ENCODE measurements around the gene EPHA1. TPM values are rescaled to one million over a fixed set of nuclear protein-coding genes. Genes with fewer than 3 reads are reported as not detected.

EPHA1 gene
- total RNA-seq, 2 donors from 2014 or later: 0.21 TPM; not detected in 1

GRCh38 chr7:143384661-143385631 lies 23.7 kb downstream of the EPHA1 start:
- no peak for ATAC-seq
- Mint-ChIP-seq H3K27me3 (no peaks in the 10 kb centered on the region), H3K4me1 (ENCODE audit: low read depth in 2 of 2) (peaks cover 4 to 12% of the 10 kb centered on the region in 2 donors), H3K36me3 (no peaks in the 10 kb centered on the region), H3K27ac (no peak overlapping the region), H3K4me3 (no peak overlapping the region), H3K9me3 (no peaks in the 10 kb centered on the region)
- DNase-seq (ENCODE audit: low spot score): peak; percentile 49

- no peak for DNase-seq (ENCODE audit: low spot score)
- peaks cover 10 to 15% of the 10 kb centered on the region in 2 donors for H3K4me1 Mint-ChIP-seq (ENCODE audit: low read depth in 2 of 2)
Observed at GRCh38 chr7:143384148-143384547, 24.5 kb downstream of the EPHA1 start.

GRCh38 chr7:143383642-143383957 lies 25.1 kb downstream of the EPHA1 start:
- DNase-seq (ENCODE audit: low spot score) (no peak), ATAC-seq (no peak)
- Mint-ChIP-seq H3K36me3 (no peaks in the 10 kb centered on the region), H3K9me3 (no peaks in the 10 kb centered on the region), H3K4me1 (ENCODE audit: low read depth in 2 of 2) (peaks cover 15 to 20% of the 10 kb centered on the region in 2 donors), H3K27ac (no peak overlapping the region), H3K4me3 (no peak overlapping the region), H3K27me3 (no peaks in the 10 kb centered on the region)

More at GRCh38 chr7:143384148-143384547, 24.5 kb downstream of the EPHA1 start:
- Mint-ChIP-seq H3K4me3 (no peak overlapping the region), H3K27me3 (no peaks in the 10 kb centered on the region), H3K36me3 (no peaks in the 10 kb centered on the region), H3K27ac (no peak overlapping the region), H3K9me3 (no peaks in the 10 kb centered on the region)
- no peak for ATAC-seq

- no peaks in the 10 kb centered on the region for H3K9me3 Mint-ChIP-seq
- H3K4me3 Mint-ChIP-seq: peak overlapping the region; percentile 94
- H3K27ac Mint-ChIP-seq: peak overlapping the region in 1 of 2 donors; percentile 12
- H3K4me1 Mint-ChIP-seq (ENCODE audit: low read depth in 2 of 2): peaks cover 21 to 26% of the 10 kb centered on the region in 2 donors
- ATAC-seq: no peak
- no peaks in the 10 kb centered on the region for H3K27me3 Mint-ChIP-seq
- peak; percentile 44 for DNase-seq (ENCODE audit: low spot score)
- H3K36me3 Mint-ChIP-seq: no peaks in the 10 kb centered on the region
Observed at GRCh38 chr7:143382791-143383641, 25.6 kb downstream of the EPHA1 start.

DNA sequence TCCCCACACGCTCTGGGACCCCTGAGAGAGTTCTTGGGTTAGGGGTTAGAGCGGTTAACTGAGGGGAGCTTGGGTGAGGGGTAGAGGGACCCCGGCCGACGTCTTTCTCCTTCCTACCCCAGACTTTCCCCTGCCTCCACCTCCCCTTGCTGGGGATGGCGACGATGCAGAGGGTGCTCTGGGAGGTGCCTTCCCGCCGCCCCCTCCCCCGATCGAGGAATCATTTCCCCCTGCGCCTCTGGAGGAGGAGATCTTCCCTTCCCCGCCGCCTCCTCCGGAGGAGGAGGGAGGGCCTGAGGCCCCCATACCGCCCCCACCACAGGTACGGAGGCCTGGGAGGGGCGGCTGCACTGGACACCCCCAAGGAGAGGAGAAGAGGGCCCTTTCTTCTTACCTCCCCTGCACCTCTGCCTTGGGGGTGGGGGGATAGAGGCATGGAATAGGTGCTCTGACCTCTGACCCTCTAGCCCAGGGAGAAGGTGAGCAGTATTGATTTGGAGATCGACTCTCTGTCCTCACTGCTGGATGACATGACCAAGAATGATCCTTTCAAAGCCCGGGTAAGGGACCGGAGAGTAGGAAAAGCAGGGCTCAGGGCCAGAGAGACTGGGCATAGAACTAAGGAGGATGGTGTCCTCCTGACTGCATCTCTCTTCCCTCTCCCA lies 26.4 kb downstream of the EPHA1 start:
- Mint-ChIP-seq H3K27me3 (no peaks in the 10 kb centered on the region), H3K4me1 (ENCODE audit: low read depth in 2 of 2) (peaks cover 25 to 29% of the 10 kb centered on the region in 2 donors), H3K36me3 (no peaks in the 10 kb centered on the region), H3K9me3 (no peaks in the 10 kb centered on the region), H3K4me3 (peak overlapping the region; percentile 94), H3K27ac (peak overlapping the region in 1 of 2 donors; percentile 12)
- no peak for ATAC-seq
- DNase-seq (ENCODE audit: low spot score): peak; percentile 31

- H3K27me3 Mint-ChIP-seq: no peaks in the 10 kb centered on the region
- H3K4me1 Mint-ChIP-seq (ENCODE audit: low read depth in 2 of 2): peaks cover 32 to 34% of the 10 kb centered on the region in 2 donors
- peak overlapping the region; percentile 94 for H3K4me3 Mint-ChIP-seq
- no peaks in the 10 kb centered on the region for H3K36me3 Mint-ChIP-seq
- no peaks in the 10 kb centered on the region for H3K9me3 Mint-ChIP-seq
- peak; percentile 56 for DNase-seq (ENCODE audit: low spot score)
- no peak for ATAC-seq
- H3K27ac Mint-ChIP-seq: peak overlapping the region in 1 of 2 donors; percentile 12
Observed at GRCh38 chr7:143381427-143382125, 27.1 kb downstream of the EPHA1 start.

- H3K36me3 Mint-ChIP-seq: no peaks in the 10 kb centered on the region
- no peaks in the 10 kb centered on the region for H3K9me3 Mint-ChIP-seq
- peaks cover 39 to 42% of the 10 kb centered on the region in 2 donors for H3K4me1 Mint-ChIP-seq (ENCODE audit: low read depth in 2 of 2)
- H3K27me3 Mint-ChIP-seq: no peaks in the 10 kb centered on the region
- peak within 1 kb of the TSS; percentile 93 to 99 for H3K27ac Mint-ChIP-seq
- peak; percentile 96 for DNase-seq (ENCODE audit: low spot score)
- ATAC-seq: peak; percentile 87 to 93
- peak within 1 kb of the TSS; percentile 94 for H3K4me3 Mint-ChIP-seq
Observed at GRCh38 chr7:143380646-143381426, 27.8 kb downstream of the EPHA1 start, which contains the start of gene ZYX. Gene ZYX, plus strand, starts transcription at chr7:143381345. Its CDS starts 227 bp downstream, at chr7:143381572.

DNA sequence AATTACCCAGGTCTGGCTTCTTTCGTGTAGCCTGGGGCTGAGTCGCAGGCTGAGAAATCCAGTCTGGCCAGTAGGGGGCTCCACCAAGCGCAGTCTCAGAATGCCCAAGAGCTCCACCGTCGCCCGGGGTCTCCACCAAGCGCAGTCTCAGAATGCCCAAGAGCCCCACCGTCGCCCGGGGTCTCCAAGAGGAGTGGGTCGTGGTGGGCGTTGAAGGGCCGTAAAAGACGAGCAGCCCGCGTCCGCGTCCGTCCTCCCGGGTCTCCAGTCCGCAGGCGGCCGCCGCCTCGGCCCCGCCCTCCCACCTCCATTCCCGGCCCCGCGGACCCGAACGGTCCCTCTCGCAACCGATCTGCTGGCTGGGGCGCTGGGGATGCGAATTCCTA lies 28.4 kb downstream of the EPHA1 start:
- Mint-ChIP-seq H3K27me3 (no peaks in the 10 kb centered on the region), H3K27ac (peak overlapping the region; percentile 93 to 99), H3K9me3 (no peaks in the 10 kb centered on the region), H3K4me3 (peak overlapping the region; percentile 94), H3K4me1 (ENCODE audit: low read depth in 2 of 2) (peaks cover 45 to 48% of the 10 kb centered on the region in 2 donors), H3K36me3 (no peaks in the 10 kb centered on the region)
- peak; percentile 64 to 66 for ATAC-seq
- DNase-seq (ENCODE audit: low spot score): peak; percentile 80

- H3K36me3 Mint-ChIP-seq: no peaks in the 10 kb centered on the region
Observed at GRCh38 chr7:143379611-143380259, 28.9 kb downstream of the EPHA1 start.

GRCh38 chr7:143376396-143376795 lies 32.3 kb downstream of the EPHA1 start:
- Mint-ChIP-seq H3K9me3 (no peaks in the 10 kb centered on the region), H3K27me3 (no peaks in the 10 kb centered on the region), H3K4me1 (ENCODE audit: low read depth in 2 of 2) (peaks cover 70 to 79% of the 10 kb centered on the region in 2 donors), H3K27ac (peak overlapping the region; percentile 93 to 95), H3K36me3 (no peaks in the 10 kb centered on the region), H3K4me3 (peak overlapping the region; percentile 74)
- ATAC-seq (no peak), DNase-seq (ENCODE audit: low spot score) (peak; percentile 64)

More at GRCh38 chr7:143379611-143380259, 28.9 kb downstream of the EPHA1 start:
- peak; percentile 54 for DNase-seq (ENCODE audit: low spot score)
- peak overlapping the region; percentile 93 to 99 for H3K27ac Mint-ChIP-seq
- H3K4me1 Mint-ChIP-seq (ENCODE audit: low read depth in 2 of 2): peaks cover 50 to 53% of the 10 kb centered on the region in 2 donors
- H3K4me3 Mint-ChIP-seq: peak overlapping the region; percentile 94
- ATAC-seq: no peak
- no peaks in the 10 kb centered on the region for H3K9me3 Mint-ChIP-seq
- no peaks in the 10 kb centered on the region for H3K27me3 Mint-ChIP-seq

DNA sequence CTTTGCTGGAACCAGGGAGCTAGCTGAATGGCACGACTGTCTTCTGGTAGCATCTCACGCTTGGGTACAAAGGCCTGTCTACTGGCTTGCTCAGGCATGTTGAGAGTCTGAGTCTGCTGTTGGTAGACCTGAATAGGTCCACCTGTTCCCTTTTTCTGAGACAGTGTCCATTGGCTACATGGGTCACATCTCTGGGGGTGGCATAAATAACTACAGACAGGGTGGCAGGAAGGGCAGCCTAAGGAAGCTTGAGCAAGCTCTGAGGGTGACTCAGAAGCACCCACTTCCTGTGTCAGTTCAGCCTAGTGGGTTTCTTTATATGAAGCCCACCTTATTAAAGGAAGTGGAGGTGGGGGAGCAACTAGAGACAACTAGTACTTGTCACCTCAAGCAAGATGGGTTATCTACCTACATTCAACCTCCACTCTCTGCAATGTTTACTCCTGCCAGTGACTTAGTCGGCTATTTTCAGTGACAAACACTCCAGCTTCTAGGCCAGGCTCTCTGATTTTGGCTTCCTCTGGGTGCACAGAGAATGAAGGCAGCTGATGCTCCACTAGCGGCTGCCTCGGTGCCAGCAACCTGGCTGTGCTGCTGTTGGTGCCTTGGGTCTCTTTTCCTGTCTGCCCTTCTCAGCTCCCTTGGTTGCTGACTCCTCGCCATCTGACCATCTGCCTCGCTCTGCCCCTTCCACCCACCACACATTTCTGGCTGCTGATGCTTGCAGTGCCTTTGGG lies 33.2 kb downstream of the EPHA1 start:
- peaks cover 76 to 87% of the 10 kb centered on the region in 2 donors for H3K4me1 Mint-ChIP-seq (ENCODE audit: low read depth in 2 of 2)
- ATAC-seq: peak; percentile 82 to 83
- DNase-seq (ENCODE audit: low spot score): peak; percentile 75
- no peaks in the 10 kb centered on the region for H3K9me3 Mint-ChIP-seq
- H3K27me3 Mint-ChIP-seq: no peaks in the 10 kb centered on the region
- no peaks in the 10 kb centered on the region for H3K36me3 Mint-ChIP-seq
- H3K27ac Mint-ChIP-seq: peak overlapping the region; percentile 93 to 95
- peak overlapping the region; percentile 74 for H3K4me3 Mint-ChIP-seq
